WI38 (cell line): ENCODE results near the gene MEGF11.

ENCODE experiments used
- H3K4me3 ChIP-seq: 2 replicates; pipeline ENCODE4 v1.5.1; 2011; ENCODE audit warnings: low read depth, mild to moderate bottlenecking, control low read depth, low read length
- TF ChIP-seq, protein P1 (sequence below): IDR thresholded peaks from 2 replicates; pipeline ENCODE4 v1.5.1; 2012; ENCODE audit warnings: low read depth, mild to moderate bottlenecking, control low read depth, low read length

MEGF11 gene

DNA sequence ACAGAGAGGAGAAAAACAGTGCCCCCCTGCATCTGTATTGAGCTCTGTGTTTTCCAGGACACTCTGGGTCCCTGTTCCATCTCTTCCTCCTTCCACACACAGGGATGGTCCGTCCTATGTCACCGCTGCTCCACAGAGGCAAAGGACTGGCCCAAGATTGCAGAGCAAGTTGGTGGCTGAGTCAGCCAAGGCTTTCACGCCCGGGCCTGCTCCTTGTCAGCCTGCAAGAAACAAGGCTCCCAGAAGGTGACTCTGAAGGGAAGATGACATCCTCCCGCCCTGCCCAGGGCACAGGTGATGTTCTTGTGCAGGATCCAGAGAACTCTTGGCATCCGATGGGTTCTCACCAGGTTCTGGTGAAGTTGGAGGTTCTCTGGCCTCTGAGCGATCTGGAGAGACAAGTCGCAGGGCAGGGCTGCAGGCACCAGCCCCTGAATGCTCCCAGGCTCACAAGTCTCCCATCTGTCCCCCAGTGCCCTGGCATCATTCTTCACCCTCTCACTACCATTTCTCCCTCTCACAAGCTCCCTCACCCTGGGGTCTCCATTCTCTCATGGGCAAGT is 138.6 kb downstream of the MEGF11 start:
- TF ChIP-seq, protein P1, sequence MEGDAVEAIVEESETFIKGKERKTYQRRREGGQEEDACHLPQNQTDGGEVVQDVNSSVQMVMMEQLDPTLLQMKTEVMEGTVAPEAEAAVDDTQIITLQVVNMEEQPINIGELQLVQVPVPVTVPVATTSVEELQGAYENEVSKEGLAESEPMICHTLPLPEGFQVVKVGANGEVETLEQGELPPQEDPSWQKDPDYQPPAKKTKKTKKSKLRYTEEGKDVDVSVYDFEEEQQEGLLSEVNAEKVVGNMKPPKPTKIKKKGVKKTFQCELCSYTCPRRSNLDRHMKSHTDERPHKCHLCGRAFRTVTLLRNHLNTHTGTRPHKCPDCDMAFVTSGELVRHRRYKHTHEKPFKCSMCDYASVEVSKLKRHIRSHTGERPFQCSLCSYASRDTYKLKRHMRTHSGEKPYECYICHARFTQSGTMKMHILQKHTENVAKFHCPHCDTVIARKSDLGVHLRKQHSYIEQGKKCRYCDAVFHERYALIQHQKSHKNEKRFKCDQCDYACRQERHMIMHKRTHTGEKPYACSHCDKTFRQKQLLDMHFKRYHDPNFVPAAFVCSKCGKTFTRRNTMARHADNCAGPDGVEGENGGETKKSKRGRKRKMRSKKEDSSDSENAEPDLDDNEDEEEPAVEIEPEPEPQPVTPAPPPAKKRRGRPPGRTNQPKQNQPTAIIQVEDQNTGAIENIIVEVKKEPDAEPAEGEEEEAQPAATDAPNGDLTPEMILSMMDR: no peak
- no peak overlapping the region for H3K4me3 ChIP-seq

DNA sequence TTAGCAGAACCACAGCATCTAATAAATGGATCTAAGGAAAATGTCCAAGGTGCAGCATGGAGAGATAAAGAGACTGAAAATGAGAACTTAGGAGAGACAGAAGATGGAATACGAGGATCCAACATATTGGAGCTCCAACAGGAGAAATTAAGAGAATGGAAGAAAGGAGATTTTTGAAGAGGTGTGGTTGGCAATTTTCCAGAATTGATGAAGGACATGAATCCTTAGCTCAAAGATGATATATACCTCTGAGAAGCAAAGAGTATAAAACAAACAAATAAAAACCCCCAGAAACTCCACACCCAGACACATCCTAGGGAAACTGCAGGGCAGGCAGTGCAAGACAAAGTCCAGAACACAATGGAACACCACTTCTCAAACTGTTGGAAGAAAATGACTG is 141.2 kb downstream of the MEGF11 start:
- TF ChIP-seq, protein P1: no peak

DNA sequence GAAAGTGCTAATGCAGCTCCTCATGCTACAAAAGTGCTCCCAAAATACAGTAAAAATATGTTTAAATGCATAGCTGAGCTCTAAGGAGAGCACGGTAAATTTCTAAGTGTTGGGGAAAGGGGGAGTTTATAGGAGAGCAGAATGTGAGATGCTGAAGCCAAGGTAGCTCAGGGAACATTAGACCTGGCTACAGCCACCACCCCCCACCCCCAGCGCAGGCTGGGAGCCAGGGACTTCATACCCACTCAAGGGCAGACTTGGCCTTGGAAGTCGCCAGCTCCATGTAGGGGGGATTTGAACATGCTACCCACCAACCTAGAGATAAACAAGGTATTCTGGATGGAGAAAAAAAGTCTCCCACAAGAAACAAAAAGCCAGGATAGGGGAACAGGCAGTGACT is 142.2 kb downstream of the MEGF11 start:
- TF ChIP-seq, protein P1: no peak

More for the DNA sequence above, 141.2 kb downstream of the MEGF11 start:
- no peak overlapping the region for H3K4me3 ChIP-seq

DNA sequence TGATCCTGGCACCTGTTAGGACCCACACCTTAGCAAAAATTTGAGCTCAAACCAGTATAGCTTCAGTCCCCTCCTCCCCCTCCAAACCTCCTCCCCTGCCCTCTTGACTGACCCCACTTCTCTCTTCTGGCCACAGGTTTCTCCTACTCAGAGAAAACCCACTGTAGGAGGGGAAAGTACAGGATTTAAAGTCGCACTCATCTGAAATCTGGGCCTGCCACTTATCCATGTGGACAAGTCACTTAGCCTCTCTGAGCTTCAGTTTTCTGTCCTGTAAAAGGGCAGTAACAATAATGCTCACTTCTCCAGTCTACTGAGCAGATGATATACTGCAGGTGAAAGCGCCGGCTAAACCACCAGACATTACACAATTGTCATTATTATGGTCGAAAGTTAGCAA is 142.7 kb downstream of the MEGF11 start:
- H3K4me3 ChIP-seq: no peak overlapping the region
- TF ChIP-seq, protein P1: no peak

More for the DNA sequence above, 142.2 kb downstream of the MEGF11 start:
- H3K4me3 ChIP-seq: no peak overlapping the region

DNA sequence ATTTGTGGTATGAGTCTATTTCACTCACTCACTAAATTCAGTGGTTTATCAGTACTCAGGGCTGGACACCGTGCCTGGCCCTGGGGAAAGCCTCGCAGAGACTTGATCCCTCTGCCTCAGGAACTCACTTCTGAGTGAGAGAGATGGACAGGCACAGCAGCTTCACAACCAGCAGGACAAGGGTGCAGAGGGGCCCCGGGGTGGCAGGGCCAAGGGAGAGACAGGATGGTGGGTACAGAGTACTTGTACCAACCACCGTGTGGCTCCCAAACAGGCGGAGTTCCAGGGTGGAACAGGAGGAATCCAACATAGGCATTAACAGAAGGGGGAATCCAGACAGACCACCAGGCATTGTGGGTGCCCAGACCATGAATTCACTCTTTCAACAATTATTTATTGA is 143.7 kb downstream of the MEGF11 start:
- TF ChIP-seq, protein P1: no peak
- no peak overlapping the region for H3K4me3 ChIP-seq

DNA sequence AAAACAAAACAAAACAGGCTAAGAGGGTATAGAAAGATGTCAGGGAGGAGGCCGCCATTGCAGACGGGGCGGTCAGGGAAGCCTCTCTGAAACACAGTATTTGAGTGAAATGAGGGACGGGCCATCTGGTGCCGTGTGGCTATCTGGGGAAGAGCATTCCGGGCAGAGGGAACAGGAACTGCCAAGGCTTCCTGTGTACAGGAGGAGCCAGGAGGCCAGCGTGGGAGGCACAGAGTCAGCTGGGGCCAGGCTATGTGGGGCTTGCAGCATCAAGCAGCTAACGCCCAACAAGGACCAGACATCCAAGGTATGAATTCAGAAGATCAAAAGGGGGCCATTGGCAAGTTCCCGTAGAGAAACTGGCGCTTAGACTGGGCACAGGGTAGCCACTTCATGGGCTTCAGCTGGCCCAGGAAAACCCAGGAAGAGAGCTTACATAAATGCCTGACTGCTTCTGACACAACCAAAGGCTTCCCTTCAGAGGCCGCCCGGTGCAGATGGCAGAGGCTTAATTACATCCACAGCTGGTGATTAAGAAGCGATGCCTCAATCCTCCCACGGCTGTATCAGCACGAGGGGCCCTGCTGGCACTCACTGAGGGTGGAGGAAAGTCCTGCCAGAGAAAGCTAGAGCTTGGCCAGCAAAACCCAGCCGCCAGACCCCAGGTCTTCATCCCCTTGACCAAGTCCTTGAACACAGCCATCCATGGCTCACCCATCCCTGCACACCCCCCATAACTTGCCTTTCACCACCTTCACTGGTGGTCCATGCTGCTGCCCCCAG is 144.9 kb downstream of the MEGF11 start:
- no peak overlapping the region for H3K4me3 ChIP-seq
- TF ChIP-seq, protein P1: no peak

DNA sequence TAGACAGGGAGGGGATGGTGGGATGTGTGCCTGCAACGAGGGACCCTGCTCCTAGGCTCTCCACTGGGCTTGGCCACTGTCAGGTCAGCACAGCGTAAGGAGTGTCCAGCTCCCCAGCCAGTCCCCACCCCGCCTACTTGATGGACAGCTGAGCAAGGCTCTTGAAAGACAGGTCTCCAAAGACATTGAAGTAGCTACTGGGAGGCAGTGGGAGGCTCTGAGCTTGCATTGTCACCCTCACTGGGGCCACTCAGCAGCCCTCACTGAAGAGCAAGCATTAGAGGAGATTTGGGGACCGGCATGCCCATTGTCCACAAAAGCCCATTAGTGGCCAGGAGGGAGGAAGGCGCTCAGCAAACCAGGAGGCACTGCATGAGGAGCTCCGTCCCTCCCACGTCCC is 146.5 kb downstream of the MEGF11 start:
- no peak overlapping the region for H3K4me3 ChIP-seq
- TF ChIP-seq, protein P1: no peak
